T-helper 2 cell treated with Interferon-gamma antibody and Interleukin-4, amounts not matched to agents 100 ng/mL and 5 ng/mL, for 36 hours (primary cell): ENCODE results near the gene C1orf198. TPM values are rescaled to one million over a fixed set of nuclear protein-coding genes. Genes with fewer than 3 reads are reported as not detected.

Experiments used
- intact Hi-C: fragments of 100-400 bp; cut with micrococcal nuclease; formaldehyde crosslinking; loops from one replicate; pipeline ENCODE4 v1.15.1; 2023
- total RNA-seq: library from RNA; stranded (reverse); gene quantifications from 2 replicates; pipeline ENCODE4 v1.2.3, GENCODE V29; 2022

C1orf198 gene
- total RNA-seq, 1 donor from 2014 or later: 2.4 TPM

- intact Hi-C loops: no loop called here
These were observed 34.0 kb downstream of the C1orf198 start for GRCh38 chr1:230834292-230834691.

- intact Hi-C loops: no loop called here
These were observed 34.8 kb downstream of the C1orf198 start for GRCh38 chr1:230833511-230833910.

GRCh38 chr1:230832476-230832875 lies 35.8 kb downstream of the C1orf198 start:
- intact Hi-C loops: no loop called here

GRCh38 chr1:230831771-230832170 lies 36.5 kb downstream of the C1orf198 start:
- intact Hi-C loops: no loop called here

GRCh38 chr1:230828421-230828820 lies 39.9 kb downstream of the C1orf198 start:
- intact Hi-C loops: no loop called here

- intact Hi-C loops: no loop called here
These were observed 40.5 kb downstream of the C1orf198 start for GRCh38 chr1:230827801-230828200.

- intact Hi-C loops: no loop called here
These were observed 41.1 kb downstream of the C1orf198 start for GRCh38 chr1:230827081-230827681.

- intact Hi-C loops: no loop called here
These were observed 42.0 kb downstream of the C1orf198 start for GRCh38 chr1:230826166-230826875.

- intact Hi-C loops: no loop called here
These were observed 42.6 kb downstream of the C1orf198 start for GRCh38 chr1:230825761-230826160.

GRCh38 chr1:230824919-230825721 lies 43.2 kb downstream of the C1orf198 start:
- intact Hi-C loops: no loop called here

GRCh38 chr1:230824551-230824918 lies 43.8 kb downstream of the C1orf198 start:
- intact Hi-C loops: no loop called here

- intact Hi-C loops: no loop called here
These were observed 44.4 kb downstream of the C1orf198 start for GRCh38 chr1:230823931-230824381.

- intact Hi-C loops: no loop called here
These were observed 44.9 kb downstream of the C1orf198 start for GRCh38 chr1:230823426-230823825.

- intact Hi-C loops: no loop called here
These were observed 46.2 kb downstream of the C1orf198 start for GRCh38 chr1:230822092-230822581.

GRCh38 chr1:230821346-230821745 lies 47.0 kb downstream of the C1orf198 start:
- intact Hi-C loops: no loop called here

GRCh38 chr1:230820568-230820967 lies 47.8 kb downstream of the C1orf198 start:
- intact Hi-C loops: no loop called here

- intact Hi-C loops: no loop called here
These were observed 48.3 kb downstream of the C1orf198 start for GRCh38 chr1:230819976-230820375.

- intact Hi-C loops: no loop called here
These were observed 49.4 kb downstream of the C1orf198 start for GRCh38 chr1:230818901-230819300.

- intact Hi-C loops: no loop called here
These were observed 50.0 kb downstream of the C1orf198 start for GRCh38 chr1:230818367-230818766.

GRCh38 chr1:230816018-230816417 lies 52.3 kb downstream of the C1orf198 start:
- intact Hi-C loops: no loop called here

- intact Hi-C loops: no loop called here
These were observed 53.2 kb downstream of the C1orf198 start for GRCh38 chr1:230814949-230815692.
